NCI-H226 (cell line): Measurements from ENCODE around the gene HIBADH.
"Not testable (repeated sequence)": the region's sequence is repeated elsewhere in the genome, so short reads cannot be mapped to it uniquely, and the experiment has no call there.

Source experiments
- DNase-seq: peaks from one replicate; pipeline ENCODE4 v3.0.0-alpha.2; 2015

The HIBADH gene

DNA sequence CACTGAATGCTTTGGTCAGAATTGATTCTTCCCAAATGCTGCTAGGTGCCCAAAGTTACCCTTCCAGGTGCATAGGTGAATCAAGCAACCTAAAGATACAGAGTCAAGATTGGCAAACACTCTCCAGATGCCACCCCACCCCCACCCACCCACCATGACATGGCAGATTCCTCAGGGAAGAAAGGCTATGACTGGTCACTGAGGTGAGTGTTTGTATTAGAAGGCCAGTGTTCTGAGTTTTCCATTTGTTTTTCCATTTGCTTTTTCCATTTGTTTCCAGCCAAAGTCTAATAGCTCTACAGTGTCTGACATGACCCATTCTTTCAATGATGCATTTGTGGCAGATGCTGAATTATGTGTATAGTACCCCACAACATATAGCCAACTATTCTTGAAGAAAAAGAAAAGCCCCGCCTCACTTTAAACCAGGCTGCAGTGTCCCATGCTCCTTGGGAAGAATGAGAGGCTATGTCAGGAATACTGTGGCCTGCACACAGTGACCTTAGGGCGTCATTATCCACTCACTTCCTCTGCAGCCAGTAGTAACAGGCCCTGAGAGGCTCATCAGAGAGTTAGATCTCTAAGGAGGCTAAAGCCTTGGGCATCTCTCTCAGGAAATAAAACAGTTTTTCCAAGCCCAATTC, 16.1 kb upstream of the HIBADH start:
- peak; percentile 29 for DNase-seq

GRCh38 chr7:27677912-27678612, 15.4 kb upstream of the HIBADH start:
- DNase-seq, result peak; percentile 100

DNA sequence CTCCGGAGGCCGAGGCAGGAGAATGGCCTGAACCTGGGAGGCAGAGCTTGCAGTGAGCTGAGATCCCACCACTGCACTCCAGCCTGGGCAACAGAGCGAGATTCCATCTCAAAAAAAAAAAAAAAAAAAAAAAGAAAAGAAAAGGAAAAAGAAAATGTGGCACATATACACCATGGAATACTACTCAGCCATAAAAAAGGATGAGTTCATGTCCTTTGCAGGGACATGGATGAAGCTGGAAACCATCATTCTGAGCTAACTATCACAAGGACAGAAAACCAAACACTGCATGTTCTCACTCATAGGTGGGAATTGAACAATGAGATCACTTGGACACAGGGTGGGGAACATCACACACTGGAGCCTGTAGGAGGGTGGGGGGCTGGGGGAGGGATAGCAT, 11.4 kb upstream of the HIBADH start:
- DNase-seq, result not testable (repeated sequence)

DNA sequence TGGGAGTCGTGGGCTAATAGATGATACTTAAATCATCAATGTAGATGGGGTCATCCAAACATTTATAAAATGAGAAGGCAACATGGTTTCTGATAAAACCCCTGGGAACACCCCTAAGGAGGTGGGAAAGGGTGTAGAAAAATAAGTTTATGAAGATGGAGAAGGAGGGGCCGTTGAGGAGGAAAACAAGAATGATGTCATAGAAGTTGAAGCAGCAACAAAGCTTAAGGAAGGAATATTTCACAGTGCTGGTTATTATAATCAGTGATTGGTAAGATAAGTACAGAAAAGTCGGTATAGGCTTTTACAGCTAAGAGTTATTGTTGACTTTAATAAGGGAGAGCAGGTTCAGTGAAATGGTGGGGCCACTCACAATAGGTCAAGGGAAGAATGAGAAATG, 9.0 kb upstream of the HIBADH start:
- DNase-seq, result no peak

GRCh38 chr7:27670676-27671075, 8.0 kb upstream of the HIBADH start:
- DNase-seq, result no peak

GRCh38 chr7:27670177-27670576, 7.5 kb upstream of the HIBADH start:
- DNase-seq, result no peak

GRCh38 chr7:27665531-27665930, 2.8 kb upstream of the HIBADH start:
- no peak for DNase-seq

- DNase-seq, result no peak
These were observed 1.3 kb upstream of the HIBADH start for GRCh38 chr7:27663989-27664331.

DNA sequence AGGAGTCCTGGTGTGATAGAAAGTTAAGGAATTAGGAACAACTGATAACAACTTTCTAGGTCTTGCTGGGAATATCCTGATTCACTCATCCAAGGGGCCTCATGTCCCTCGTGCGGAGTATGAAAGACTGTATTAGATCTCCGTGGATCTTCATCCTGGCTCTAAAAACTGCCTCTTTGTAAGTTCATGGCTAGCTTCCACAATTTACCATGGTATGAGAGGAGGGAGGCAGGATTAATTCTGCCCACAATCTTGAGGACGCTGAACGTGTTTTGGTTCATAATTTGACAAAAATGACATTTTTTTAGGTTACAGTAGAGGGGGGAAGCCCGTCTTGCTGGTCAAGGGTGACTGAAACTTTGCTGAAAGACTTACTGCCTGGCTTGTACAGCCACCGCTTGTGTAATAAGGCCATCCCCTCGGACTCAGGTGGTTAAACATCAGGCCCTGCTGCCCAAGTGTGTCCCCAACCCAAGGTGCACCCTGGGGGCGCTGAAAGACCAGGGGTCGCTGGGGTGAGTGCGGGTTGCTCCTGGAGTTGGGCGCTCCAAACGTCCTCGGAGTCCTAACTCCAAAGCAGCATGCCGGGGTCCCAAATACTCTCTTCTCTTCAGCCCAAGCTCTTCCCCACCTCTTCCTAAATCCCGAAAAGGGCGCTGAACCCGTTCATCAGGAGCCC, 733 bp downstream of the HIBADH start:
- no peak for DNase-seq

DNA sequence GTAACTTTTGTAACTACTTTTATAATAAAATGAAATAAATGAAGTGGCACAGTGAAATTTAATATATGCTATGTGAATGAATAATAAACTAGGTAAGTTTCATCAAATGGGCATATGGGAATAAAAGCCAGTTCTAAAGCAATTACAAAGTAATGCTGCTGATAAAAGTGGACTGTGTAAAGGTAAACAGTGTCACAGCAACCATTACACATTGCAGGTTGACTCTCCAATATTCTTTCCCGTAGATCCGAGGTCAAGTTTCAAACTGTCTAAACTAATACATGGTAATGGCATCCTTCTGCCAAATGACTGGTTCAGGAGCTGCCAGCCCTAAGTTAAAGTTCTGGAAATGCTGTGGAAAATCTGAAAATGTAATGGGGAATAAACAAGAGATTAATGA, 6.0 kb downstream of the HIBADH start:
- DNase-seq, result no peak

DNA sequence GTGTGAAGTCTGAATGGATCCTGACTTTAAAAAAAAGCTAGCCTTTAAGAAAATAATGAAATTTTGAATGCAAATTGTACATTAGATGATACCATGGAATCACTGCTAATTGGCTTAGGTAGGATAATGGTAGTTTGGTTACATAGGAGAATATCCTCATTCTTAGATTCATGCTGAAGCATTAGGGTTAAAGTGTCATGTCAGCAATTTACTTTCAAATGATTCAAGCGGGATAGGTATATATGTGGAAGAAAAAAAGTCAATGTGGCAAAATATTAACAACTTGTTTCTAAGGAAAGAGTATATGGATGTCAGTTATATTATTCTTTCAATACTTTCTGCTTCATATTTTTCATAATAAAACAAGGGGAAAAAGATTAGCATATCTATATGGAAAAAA, 7.5 kb downstream of the HIBADH start:
- DNase-seq, result no peak

- no peak for DNase-seq
These were observed 10.2 kb downstream of the HIBADH start for GRCh38 chr7:27652518-27652917.

DNA sequence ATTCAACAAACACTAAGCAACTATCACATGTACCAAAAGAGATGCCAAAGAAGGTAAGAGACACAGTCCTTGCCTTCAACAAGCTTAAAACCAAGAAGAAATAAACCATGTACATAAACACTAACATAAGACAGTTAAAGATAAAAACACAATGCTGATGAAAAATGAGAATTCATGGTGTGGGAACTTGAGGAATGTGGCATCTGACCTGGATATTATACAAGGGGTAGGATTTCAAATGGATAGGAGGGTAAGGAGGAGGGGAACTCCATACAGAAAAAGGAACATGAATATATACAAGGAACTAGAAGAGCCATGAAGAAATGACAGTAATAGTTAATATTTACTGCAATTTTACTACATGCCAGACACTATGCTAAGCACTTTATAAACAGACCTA, 11.0 kb downstream of the HIBADH start:
- DNase-seq, result peak; percentile 42

DNA sequence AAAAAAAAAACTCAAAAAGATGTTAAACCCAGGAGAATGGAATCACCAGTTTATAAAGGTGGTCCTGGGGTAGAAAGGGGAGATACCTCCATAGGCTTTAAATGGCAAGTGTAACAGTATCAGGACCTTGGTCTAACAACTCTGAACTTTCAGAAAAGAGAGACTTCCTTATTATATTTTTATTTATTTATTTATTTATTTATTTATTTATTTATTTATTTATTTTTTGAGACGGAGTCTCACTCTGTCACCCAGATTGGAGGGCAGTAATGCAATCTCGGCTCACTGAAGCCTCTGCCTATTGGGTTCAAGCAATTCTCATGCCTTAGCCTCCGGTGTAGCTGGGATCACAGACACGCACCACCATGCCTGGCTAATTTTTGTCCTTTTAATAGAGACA, 12.4 kb downstream of the HIBADH start:
- DNase-seq, result no peak

- DNase-seq, result no peak
These were observed 15.2 kb downstream of the HIBADH start for GRCh38 chr7:27647489-27647888.

GRCh38 chr7:27647046-27647445, 15.6 kb downstream of the HIBADH start:
- DNase-seq, result peak; percentile 79

DNA sequence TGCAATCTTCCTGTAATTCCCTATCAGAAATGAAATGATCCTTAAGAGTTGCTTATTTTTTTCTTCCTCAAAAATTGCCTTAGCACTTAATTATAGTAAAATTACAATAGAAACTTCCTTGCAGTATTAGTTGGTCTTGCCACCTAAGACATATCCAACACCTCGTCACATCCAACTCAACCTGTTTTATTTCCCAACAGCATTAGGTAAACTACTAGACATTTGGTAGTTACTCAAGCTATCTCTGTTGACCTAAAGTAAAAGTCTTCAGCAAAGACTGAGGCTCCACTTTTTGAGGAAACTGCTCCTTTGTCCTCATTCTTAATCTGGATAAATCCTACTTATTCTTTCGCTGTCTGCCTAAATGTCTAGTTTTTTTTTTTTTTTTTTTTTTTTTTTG, 20.4 kb downstream of the HIBADH start:
- no peak for DNase-seq

GRCh38 chr7:27641581-27642230, 21.0 kb downstream of the HIBADH start:
- peak; percentile 73 for DNase-seq

- peak; percentile 92 for DNase-seq
These were observed 21.7 kb downstream of the HIBADH start for GRCh38 chr7:27640884-27641574.

DNA sequence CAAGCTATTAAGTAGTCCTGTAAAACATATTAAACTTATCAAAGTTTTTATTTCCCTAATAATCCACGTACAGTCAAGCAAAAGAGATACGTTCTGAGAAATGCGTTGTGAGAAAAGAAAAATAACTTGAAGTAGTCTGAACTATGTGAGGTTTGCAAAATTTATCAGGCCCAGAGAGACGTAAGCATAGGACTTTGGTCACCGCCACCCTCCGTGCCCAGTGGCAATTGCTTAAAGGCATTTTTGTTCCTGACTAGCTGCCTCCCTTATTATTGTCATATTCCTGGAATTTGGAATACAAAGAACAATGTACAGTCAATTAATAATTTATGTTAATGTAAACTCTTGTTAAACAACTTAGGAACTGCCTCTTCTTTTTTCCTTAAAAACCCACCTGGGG, 22.8 kb downstream of the HIBADH start:
- DNase-seq, result no peak

- DNase-seq, result not testable (repeated sequence)
These were observed 23.6 kb downstream of the HIBADH start for GRCh38 chr7:27639048-27639447.

DNA sequence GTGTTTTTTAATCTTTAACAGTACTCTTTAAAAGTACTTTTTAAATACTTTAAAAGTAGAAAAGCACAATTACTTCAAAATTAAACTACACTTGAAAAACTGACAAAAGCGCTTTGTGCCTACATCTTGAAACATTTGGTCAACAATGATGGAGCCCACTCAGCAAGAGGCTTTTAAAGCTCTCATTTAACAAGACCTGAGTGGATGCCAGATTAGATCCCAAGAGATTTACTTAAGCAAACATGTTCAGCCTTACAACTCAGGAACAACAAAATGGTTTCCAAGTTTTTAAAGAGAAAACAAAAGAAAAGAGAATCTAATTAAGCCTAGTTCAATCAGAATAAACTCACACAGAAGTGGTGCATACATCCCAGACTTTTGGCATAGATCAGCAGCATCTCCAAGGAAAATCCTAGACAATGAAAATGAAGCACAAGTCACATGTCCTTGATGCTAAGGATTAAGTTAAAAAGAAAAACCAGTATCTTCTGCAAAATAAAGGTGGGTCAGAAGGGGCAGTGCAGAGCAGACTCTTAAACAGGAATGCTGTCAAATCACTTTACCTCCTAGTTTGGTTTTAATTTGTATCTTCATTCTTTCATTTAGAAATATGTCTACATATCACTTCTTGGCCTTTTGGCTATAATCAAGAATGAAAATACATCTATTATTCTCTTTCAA, 26.2 kb downstream of the HIBADH start:
- no peak for DNase-seq

- DNase-seq, result no peak
These were observed 27.0 kb downstream of the HIBADH start for GRCh38 chr7:27635728-27636127.
